ENCODE data around the gene RIMKLB. TPM values are rescaled to one million over a fixed set of nuclear protein-coding genes. Genes with fewer than 3 reads are reported as not detected.

Gene RIMKLB
- total RNA-seq, 1 experiment from 2014 or later: 0.39 TPM

DNA sequence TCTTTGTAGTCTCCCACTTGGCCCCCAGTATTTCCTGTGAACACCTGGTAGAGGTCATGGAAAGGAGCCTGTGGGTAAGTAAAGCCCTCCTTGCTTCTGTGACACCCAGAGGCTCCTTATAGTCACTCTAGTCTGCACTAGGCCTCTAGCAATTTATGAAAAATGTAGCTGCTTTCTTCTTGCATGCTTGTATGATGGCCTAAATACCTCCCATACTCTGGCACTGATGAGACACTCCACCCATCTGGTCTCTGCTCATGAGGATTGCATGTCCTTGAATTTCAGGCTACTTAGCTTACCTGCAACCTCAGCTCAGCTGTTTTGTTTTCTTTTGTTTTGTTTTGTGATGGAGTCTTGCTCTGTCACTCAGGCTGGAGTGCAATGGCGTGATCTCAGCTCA, 120.1 kb downstream of the RIMKLB start:
- Histone ChIP-seq H3K79me2 (ENCODE audit: insufficient read depth, low read length) (no peaks in the 10 kb centered on the region), H3K4me1 (ENCODE audit: control insufficient read depth in 1 of 2, insufficient read depth in 2 of 2, low read length in 2 of 2) (no peaks in the 10 kb centered on the region), H3K9me3 (ENCODE audit: control insufficient read depth in 1 of 2, insufficient read depth in 1 of 2, low read depth in 1 of 2, low read length in 2 of 2) (no peaks in the 10 kb centered on the region), H3K4me3 (replicated peaks in 1 of 2; ENCODE audit: low read depth in 1 of 2, low read length in 2 of 2) (no peak overlapping the region), H3K9ac (ENCODE audit: low read length) (no peak overlapping the region), H3K36me3 (ENCODE audit: control insufficient read depth in 1 of 2, insufficient read depth in 2 of 2, low read length in 2 of 2) (no peaks in the 10 kb centered on the region), H3K27me3 (ENCODE audit: insufficient read depth, low read length) (no peaks in the 10 kb centered on the region), H2AFZ (ENCODE audit: low read depth, low read length, poor library complexity, severe bottlenecking) (no peak overlapping the region), H3K9me2 (ENCODE audit: insufficient read depth) (no peaks in the 10 kb centered on the region), H3K4me2 (ENCODE audit: low read length) (no peak overlapping the region), H3K27ac (ENCODE audit: low read depth, low read length) (no peak overlapping the region), H4K20me1 (ENCODE audit: insufficient read depth) (no peaks in the 10 kb centered on the region)
- TF ChIP-seq POLR2AphosphoS5 (IDR thresholded peaks at IDR 0.05; ENCODE audit: low read depth, low read length) (no peak), CTCF (IDR thresholded peaks at IDR 0.05 in 2 of 3, conservative IDR thresholded peaks at IDR 0.05 in 1 of 3; ENCODE audit: borderline replicate concordance in 1 of 3, insufficient read depth in 1 of 3, low read depth in 2 of 3, low read length in 2 of 3) (no peak), YY1 (IDR thresholded peaks at IDR 0.05; ENCODE audit: extremely low read depth, insufficient replicate concordance, low read depth, low read length) (no peak), EZH2 (IDR thresholded peaks at IDR 0.05) (no peak), CEBPB (IDR thresholded peaks at IDR 0.05; ENCODE audit: low read depth) (no peak), EGR1 (IDR thresholded peaks at IDR 0.05; ENCODE audit: low read depth) (no peak)
- TF ChIP-seq, protein P1, sequence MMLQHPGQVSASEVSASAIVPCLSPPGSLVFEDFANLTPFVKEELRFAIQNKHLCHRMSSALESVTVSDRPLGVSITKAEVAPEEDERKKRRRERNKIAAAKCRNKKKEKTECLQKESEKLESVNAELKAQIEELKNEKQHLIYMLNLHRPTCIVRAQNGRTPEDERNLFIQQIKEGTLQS (IDR thresholded peaks at IDR 0.05): no peak
- TF ChIP-seq, protein P2, sequence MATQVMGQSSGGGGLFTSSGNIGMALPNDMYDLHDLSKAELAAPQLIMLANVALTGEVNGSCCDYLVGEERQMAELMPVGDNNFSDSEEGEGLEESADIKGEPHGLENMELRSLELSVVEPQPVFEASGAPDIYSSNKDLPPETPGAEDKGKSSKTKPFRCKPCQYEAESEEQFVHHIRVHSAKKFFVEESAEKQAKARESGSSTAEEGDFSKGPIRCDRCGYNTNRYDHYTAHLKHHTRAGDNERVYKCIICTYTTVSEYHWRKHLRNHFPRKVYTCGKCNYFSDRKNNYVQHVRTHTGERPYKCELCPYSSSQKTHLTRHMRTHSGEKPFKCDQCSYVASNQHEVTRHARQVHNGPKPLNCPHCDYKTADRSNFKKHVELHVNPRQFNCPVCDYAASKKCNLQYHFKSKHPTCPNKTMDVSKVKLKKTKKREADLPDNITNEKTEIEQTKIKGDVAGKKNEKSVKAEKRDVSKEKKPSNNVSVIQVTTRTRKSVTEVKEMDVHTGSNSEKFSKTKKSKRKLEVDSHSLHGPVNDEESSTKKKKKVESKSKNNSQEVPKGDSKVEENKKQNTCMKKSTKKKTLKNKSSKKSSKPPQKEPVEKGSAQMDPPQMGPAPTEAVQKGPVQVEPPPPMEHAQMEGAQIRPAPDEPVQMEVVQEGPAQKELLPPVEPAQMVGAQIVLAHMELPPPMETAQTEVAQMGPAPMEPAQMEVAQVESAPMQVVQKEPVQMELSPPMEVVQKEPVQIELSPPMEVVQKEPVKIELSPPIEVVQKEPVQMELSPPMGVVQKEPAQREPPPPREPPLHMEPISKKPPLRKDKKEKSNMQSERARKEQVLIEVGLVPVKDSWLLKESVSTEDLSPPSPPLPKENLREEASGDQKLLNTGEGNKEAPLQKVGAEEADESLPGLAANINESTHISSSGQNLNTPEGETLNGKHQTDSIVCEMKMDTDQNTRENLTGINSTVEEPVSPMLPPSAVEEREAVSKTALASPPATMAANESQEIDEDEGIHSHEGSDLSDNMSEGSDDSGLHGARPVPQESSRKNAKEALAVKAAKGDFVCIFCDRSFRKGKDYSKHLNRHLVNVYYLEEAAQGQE (IDR thresholded peaks at IDR 0.05; ENCODE audit: low read depth): no peak
- CTCF ChIA-PET: no interaction called here
- ATAC-seq (no peak), DNase-seq (ENCODE audit: low read depth, low spot score) (no peak)
- POLR2A ChIA-PET: no interaction called here
- intact Hi-C loops (cut with micrococcal nuclease): no loop called here
- RAD21 ChIA-PET (ENCODE audit: low non-redundant PET in 1 of 2, low total read pairs in 2 of 2, uncharacterized antibody in 2 of 2, unreplicated experiment in 2 of 2): no interaction called here
- no TSS peak for BruUV-seq (replicated peaks)

Measured in HCT116 (cell line).